SK-N-SH (cell line): ENCODE data around the gene WDR93.

ENCODE experiments used
- CTCF ChIP-seq: fragments of 200-600 bp; sonication (generic); IDR thresholded peaks from 2 replicates; pipeline ENCODE4 v1.6.1; 2017; ENCODE audit warnings: antibody characterized with exemption, mild to moderate bottlenecking, moderate library complexity
- EP300 ChIP-seq, 2 experiments: IDR thresholded peaks; 2 replicates each; pipeline versions ENCODE4 v1.4.0 to v1.6.1; 2012; ENCODE audit warnings: borderline replicate concordance in 1 of 2, low read depth in 1 of 2, low read length in 1 of 2
- EZH2phosphoT487 ChIP-seq: fragments of 200-600 bp; sonication (generic); IDR thresholded peaks from 2 replicates; pipeline ENCODE4 v1.6.1; 2017; ENCODE audit warnings: low read depth, mixed run types, mild to moderate bottlenecking, antibody characterized with exemption, moderate library complexity, borderline replicate concordance
- FOXJ3 ChIP-seq: sonication (generic); formaldehyde crosslinking; IDR thresholded peaks from 2 replicates; pipeline ENCODE4 v1.5.1; 2020; ENCODE audit warnings: mild to moderate bottlenecking, missing genetic modification reagents
- POLR2AphosphoS5 ChIP-seq: IDR thresholded peaks from 2 replicates; pipeline ENCODE4 v1.6.1; 2012; ENCODE audit warnings: low read depth, low read length
- SIN3A ChIP-seq: IDR thresholded peaks from 2 replicates; pipeline ENCODE4 v1.6.1; 2012; ENCODE audit warnings: low read depth, mild to moderate bottlenecking, low read length, moderate library complexity, borderline replicate concordance

- TF ChIP-seq CTCF (no peak), EZH2phosphoT487 (no peak), SIN3A (no peak), EP300 (IDR thresholded peaks at IDR 0.05; ENCODE audit: borderline replicate concordance in 1 of 2, low read depth in 1 of 2, low read length in 1 of 2) (no peak), POLR2AphosphoS5 (no peak), FOXJ3 (CRISPR knock-in tag) (no peak)
These were observed 23.0 kb upstream of the WDR93 start for GRCh38 chr15:89667706-89667960.
